NCI-H1417 (cell line): ENCODE data around the gene DERL3.

ENCODE experiments used
- DNase-seq, 3 experiments: peaks; one replicate each; lab custom pipeline; 2025; lab: John Stamatoyannopoulos, UW

Gene DERL3

DNA sequence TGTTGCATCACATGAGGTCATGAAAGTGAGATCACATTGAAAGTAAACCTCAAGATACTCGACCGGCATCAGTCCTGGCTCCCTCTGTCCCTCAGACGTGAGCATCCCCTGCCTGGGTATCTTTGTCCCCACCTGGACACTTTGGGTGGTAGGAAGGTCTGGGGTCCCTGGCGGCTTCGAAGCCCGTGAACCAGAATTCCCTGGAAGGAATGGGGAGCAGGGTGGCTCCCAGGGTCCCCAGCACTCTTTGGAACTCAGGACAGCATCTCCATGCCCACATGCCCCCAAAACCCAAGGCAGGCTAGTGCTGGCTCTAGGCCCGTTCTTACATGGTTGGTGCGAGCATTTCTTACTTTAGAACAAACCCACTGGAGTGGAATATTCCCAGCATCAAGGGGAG is 7.5 kb downstream of the DERL3 start:
- DNase-seq: no peak

DNA sequence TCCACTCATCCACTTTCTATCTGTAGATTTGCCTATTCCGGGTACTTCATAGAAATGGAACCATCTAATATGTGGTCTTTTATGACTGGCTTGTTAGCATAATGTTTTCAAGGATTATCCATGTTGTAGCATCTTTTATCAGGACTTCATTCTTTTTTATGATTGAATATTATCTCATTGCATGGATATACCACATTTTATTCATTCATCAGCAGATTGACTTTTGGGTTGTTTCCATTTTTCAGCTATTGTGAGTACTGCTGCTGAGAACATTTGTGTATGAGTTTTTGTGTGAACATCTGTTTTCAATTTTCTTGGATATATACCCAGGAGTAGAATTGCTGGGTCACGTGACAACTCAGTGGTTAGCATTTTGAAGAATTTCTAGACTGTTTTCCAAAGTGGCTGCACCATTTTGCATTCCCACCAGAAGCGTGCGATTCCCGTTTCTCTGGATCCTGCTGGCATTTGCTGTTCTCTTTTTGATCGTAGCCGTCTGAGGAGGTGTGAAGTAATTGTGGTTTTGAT is 8.9 kb downstream of the DERL3 start:
- no peak for DNase-seq

DNA sequence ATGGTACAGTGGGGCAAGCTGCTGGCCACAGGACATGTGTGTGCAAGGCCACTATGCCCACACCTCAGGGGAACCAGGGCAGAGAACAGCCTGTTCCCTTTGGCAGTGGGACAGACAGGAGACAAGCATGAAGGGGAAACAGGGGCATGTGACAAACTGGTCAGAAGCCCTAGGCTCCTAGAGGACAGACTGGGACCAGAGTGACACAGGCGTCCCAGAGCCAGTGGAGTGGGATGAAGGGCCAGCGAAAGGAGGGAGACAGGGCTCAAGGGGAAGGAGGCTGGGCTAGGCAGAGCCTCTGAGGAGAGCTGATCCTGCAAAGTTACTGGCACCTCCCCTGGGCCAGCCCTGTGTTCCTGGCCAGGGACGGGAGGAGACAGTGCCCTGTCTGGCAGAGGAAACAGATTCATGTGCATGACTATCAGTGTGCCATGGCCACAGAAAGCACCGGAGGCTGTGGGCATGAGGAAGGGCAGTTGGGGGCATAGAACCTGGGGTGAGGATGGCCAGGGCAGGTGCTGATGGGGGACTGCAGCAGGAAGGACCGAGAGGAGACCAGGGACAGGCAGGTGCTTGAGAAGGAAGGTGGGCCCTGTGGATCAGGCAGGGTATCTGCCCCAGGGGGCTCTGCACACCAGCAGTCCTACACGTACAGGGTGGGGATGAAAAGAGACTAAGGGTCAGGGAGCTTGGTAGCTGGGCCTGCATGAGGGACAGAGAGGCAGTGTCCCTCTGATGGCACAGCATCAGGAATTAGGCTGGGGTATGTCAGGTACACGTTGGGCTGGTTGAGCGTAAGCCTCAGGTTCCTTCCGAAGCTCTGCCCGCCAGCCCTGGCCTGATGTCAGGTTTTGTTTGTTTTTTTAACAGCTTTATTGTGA is 9.8 kb downstream of the DERL3 start:
- DNase-seq: no peak

DNA sequence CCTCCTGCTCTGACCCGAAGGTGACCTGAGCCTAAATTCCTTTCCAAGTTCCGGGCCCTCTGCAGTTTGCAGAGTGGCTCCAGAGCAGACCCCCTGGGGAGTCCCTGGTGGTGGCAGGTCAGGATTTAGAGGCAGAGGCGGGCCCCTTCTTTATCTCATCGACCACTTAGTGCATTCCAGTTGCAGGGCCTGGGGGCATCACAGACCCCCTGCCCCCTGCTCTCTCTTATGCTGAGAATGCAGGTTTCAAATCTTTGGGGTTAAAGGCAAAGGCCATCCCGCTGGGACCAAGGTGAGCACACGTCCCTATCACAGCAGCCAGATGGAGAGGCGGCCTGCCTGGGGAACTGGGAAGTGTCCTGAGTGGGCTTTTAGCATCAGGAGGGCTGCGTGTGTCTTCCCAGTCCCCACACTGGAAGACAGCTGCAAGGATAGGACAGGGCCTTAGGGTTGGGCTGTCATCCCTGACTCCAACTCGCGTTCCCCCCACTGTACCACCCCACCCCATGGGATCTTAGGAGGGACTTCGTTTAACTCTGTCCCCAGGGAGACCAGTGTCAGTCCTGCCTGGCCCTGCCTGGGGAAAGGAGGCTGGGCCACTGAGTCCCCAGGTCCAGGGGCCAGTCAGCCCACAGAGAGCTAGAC is 11.3 kb downstream of the DERL3 start:
- no peak for DNase-seq

DNA sequence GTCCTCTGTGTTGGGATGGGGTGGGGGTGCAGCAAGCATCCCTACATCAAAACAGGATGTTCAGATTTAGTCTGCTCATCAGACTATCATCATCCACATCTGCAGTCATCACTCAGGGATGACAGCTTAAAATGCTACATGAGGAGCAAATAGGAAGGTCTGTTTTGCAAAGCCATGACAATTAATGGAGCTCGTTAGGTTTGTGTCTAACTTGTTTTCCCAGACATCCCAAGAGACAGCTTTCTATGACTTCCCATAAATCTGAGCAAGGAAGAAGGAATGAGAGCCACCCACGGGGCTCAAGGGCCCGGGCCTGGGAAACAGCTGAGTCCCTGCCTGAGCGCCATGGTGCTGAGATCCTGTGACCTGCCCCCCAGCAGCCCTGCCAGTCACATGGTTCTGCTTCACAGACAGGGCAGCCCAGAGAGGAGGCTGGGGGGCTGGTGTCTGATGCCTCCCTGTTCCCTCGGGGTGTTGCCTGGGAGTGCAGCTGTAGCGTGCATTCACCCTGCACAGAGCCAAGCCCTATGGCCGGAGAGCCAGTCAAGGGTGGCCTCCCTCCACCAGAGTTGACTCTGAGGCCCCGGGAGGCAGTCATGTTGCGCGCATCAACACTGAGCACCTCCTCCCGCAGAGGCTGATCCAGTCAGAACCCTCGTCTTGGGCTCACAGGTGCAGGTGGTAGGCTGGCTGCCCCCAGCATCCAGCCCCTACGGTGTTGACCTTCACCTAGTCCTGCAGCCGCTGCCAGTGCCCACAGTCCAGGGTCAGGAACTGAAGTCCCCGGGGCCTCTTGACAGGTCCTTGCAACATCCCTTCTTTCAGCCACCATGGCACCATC is 12.1 kb downstream of the DERL3 start:
- peak in 1 of 3 experiments; percentile 30 for DNase-seq

DNA sequence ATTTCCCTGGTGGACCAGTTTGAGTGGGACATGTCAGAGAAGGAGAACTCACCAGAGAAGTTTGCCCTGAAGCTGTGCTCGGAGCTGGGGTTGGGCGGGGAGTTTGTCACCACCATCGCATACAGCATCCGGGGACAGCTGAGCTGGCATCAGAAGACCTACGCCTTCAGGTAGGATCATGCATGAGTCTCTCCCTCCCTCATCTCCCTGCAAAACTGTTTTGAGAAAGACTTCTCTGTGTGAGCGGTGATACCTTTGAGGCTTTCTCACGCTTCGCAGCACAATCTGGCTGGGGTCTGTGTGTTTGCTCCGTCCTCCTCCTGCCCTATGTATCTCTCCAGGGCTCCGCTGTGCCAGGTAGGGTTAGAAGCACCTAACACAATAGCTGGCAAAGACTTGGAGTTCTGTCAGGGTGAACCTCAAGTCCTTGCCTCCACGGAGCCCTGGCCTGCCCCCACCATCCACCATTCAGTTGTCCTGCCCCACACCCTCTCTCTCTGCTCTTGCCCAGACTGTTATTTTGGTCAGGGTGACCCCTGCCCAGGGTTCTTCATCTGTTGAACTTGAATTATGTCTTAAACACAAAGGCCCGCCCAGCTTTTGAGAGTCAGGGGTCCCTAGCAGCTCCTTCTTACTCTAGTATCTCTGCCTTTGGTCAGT is 13.4 kb downstream of the DERL3 start:
- no peak for DNase-seq

DNA sequence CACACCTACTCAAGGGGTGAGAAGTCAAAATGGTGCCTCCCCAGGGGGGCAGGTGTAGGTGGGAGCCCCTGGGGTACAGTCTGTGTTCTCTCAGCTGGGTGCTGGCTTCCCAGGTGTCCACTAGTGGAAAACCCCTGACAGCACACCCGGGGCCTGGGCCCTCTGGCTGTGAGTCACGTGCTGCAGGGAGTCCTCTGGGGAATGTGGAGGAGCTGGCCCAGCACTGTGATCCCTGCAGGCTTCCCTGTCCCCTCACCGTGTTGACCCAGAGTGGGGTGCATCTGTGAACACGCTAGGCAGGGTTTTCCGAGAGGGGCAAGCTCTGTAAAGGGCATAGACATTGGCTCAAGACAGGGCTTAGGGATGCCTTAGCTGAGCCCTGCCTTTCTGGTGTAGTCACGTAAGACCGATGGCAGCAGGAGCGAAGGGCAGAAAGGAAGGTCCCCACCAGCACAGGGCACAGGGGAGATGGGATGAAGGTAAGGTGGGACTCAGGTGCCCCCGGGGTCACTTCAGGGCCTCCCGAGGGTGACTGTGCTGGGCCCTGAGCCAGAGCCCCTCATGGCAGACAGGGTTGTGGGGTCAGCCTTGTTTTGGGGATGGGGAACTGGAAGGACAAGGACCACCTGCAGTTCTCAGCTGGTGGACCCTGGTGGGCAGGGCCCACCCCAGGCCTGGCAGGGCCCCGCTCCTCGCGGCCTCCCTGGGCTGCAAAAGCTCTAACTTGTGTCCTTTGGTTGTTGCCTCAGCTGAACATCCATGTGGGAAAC is 14.1 kb downstream of the DERL3 start:
- no peak for DNase-seq

DNA sequence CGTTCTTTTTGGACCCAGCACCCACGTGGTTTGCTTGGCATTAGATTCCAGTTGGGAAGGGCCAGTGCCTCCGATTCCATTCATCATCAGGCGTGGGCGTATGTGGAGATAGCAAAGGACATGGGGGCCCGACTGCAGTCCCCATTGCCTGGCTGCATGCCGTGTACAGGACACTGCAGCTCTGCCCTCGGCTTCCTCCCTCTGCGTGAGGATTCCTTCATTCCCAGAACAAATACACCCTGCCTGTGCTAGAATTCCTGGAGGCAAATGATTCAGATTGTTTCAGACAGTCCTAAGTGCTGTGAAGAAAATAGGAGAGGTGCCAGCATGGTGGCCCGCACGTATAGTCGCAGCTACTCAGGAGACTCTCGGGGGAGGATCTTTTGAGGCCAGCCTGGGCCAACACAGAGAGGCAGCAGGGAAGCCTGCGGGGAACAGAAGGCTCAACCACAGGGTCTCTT is 15.4 kb downstream of the DERL3 start:
- DNase-seq: no peak

DNA sequence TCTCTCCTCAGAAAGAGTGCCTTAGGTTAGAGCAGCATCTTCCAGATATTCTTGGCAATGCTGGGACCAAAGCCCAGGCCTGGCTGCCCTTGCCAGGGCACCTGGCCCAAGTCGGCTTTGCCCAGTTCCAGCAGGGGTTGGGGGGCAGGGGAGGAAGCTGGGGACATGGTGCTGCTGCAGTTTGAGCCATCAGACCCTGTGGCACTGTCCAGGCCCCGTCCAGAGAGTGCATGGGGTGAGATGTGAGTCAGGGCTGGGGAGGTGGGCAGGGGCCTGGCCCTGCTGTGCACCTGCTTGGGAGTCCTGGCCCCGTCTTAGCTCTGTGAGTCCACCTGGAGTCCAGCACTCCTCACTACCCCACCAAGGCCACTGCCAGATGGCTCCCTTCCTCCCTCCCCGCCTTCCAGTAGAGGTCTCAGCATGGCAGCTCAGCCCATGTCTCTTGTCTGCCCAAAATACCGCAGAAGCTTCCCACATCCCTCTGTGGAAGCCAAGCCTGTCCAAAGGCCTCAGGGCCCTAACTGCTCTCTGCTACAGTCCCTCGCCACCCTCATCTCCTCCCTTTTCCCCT is 16.6 kb downstream of the DERL3 start:
- no peak for DNase-seq

DNA sequence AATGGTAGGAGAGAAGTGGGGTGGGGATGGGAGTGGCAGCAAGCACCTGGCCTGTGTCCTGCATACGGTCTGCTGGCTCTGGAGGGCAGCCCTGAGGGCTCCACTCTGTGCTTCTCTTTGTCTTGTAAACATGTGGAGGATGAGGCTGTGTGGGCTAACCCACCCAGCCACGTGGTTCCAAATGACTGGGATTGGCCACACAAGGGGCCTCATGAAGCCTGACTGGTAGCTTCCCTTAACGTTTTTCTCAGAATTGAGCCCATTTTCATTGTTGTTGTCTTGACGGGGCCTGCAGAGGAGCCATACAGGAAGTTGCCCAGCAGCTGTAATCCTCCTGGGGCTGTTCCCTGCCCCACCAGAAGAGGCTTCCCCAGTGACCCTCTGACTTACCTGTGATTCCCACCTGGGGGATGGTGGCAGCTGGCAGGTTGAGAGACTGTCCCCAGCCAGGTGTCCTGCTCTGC is 18.0 kb downstream of the DERL3 start:
- DNase-seq: peak in 1 of 3 experiments; percentile 41

DNA sequence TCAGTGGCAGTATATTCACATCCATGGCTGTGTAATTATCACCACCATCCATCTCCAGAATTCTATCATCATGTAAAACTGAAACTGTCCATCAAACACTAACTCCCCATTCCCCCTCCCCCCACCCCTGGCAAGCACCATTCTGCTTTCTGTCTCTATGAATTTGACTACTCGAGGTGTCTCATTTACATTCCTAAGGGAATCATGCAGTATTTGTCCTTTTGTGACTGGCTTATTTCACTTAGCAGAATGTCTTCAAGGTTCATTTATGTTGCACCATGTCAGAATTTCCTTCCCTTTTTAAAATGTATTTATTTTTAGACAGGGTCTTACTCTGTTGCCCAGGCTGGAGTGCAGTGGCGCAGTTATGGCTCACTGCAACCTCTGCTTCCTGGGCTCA is 20.3 kb downstream of the DERL3 start:
- no peak for DNase-seq

DNA sequence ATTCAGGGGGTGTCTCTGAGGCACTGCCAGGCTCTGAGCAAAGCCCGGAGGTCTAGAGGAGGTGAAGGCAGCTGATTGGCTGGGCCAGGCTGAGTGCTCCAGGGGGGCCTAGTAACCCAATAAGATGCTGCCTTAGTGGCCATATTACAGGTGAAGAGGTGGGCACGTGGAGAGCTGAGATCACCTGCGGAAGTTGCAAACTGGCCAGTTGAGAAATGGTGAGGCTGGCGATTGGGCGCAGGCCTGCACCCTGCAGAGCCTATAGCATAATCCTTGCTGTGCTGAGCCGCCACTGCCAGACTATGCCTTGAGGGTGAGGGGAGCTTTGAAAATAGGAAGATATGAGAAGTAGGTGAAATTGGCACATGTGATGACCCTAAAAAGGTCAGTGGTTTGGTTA is 21.7 kb downstream of the DERL3 start:
- no peak for DNase-seq

DNA sequence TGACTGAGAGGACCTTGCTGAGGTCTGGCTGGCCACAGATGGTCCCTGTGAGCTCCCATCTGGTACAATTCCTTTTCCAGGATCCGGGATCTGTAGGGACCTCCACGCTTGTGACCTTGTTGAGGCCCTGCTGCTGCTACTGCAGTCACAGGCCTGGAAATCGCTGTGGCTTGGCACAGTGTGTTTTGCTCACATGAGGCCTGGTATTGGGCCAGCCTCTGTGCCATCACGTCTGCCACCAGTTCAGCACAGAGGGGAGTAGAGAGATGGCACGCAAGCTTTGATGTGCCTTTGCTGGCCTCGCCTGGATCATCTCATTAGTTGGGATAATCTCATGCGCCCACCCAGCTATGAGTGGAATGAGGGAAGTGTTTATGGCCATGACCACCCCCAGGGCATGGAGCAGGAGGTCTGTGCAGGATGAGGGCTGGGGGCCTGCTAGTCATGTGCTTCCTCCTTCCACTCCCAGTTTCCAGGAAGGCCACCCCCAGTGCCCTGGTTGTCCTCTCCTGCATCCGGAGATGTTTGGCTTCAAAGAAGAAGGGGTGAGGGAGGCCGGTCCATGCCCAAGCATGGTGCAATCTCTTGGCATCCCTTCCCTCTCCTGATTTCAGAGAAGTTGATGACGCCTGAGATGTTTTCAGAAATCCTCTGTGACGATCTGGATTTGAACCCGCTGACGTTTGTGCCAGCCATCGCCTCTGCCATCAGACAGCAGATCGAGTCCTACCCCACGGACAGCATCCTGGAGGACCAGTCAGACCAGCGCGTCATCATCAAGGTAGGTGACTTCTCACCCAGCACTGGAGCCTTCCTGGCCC is 22.4 kb downstream of the DERL3 start:
- no peak for DNase-seq

DNA sequence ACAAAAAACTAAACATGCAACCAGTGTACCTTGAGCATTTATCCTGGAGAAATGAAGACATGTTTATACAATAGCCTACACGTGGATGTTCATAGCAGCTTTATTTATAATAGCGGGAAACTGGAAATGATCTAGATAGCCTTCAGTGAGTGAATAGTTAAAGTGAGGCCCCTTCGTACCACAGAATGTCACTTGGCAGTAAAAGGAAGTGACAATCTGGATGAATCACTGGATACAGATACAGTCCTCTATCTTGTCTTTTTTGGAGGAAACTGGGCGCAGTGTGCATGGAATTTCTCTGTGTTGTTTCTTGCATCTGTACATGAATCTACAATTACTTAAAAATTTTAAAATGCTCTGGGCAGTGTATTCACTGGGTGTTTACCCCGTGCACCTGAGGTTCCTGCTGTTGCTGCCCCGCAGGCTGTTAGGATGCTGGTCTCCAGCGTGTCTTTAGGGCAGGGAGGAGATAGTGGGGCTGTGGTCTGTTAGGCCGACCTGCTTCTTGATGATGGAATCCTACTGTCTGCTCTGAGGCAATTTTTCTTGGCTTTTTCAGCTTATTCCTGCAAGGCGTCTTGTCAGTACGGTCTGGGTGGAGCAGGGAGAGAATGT is 23.2 kb downstream of the DERL3 start:
- DNase-seq: no peak

DNA sequence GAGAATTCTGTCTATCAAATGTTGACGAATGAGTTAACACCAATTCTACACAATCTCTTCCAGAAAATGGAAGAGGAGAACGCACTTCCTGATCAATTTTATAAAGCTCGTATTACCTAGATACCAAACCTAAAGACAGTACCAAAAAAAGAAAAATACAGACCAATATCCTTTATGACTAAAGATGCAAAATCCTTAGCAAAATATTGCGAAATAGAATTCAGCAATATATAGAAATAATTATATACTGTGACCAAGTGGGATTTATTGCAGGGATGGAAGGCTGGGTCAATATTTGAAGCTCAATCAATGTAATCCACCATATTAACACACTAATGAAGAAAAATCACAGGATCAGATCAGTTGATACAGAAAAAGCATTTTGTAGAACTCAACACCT is 26.4 kb downstream of the DERL3 start:
- no peak for DNase-seq

DNA sequence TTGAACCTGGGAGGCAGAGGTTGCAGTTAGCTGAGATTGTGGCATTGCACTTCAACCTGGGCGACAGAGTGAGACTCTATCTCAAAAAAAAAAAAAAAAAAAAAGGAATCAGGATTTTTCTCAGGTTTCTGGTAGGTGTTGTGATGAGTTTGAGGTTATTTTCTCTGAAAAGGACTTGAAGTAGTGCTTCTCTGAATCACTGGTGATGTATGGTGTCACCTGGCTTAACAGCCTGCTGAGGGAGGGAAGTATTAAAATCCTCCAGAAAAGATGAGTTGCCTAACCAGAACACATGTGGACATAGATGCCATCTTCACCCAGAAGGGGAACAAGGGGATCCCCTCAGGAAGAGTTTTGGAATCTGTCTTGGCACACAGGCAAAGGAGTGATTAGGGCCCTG is 32.0 kb downstream of the DERL3 start:
- DNase-seq: no peak

DNA sequence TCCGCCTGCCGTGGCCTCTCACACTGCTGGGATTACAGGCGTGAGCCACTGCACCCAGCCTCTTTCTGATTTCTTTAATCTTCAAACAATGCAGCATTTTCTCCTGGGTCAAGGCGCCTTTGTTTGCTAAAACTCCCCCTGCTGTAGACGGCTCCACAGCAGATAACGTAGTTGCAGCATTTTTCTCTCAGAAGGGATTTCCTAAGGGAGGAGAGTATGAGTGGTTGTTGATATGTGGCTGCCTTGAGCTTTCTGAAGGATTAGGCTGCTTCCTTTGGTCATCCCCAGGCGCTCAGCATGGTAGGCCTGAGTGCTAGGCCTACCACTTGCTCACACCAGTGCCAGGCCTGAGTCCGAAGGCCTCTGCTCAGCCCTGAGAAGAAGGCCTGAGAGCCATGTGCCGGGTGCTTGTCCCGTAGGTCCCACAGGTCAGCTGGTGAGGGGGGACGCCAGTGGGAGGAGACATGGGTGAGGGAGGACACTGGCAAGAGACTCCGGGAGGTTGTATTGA is 34.0 kb downstream of the DERL3 start:
- DNase-seq: no peak

DNA sequence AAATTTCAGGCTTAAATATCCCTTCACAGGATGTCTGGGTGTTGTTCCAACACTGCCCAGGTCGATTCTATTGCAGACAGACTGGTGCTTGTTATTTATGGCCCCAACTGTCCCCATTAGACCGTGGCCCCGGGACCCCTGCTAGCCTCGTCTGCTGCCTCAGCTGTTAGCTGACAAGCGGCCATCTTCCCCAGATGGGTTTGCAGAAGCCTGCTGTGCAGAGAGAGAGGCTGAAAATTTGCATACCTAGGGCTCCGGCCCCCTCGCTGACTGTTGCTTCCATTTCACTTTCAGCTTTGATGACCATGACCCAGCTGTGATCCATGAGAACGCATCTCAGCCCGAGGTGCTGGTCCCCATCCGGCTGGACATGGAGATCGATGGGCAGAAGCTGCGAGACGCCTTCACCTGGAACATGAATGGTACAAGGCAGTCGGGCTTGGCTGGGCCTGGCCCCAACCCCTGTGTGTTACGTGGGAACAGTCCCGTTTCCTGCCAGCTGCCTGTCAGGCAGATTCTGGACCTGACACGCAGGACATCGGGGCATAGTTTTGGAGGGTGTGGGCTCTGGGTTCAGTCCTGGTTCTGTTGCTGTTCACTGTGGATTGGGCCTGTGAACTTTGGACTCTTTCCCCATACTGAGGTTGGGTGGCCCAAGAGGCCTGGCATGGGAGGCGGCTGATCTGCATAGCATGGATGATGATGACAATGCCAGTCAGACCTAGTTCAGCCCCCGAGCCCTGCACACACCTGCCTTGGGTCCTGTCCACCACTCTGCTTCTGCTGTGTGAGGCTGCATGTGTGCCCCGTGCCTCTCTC is 35.6 kb downstream of the DERL3 start:
- no peak for DNase-seq
